Measurements from ENCODE around the gene CLCN5. TPM values are rescaled to one million over a fixed set of nuclear protein-coding genes. Genes with fewer than 3 reads are reported as not detected.
A peak's percentile ranks its signal among the peaks of the same experiment; 100 is the strongest.

CLCN5 gene
- total RNA-seq, 1 donor from 2014 or later = 8.7 TPM

- Histone ChIP-seq H3K4me1 (no peaks in the 10 kb centered on the region), H3K27ac (no peak overlapping the region), H3K79me2 (ENCODE audit: low read depth) (no peaks in the 10 kb centered on the region), H3K36me3 (no peaks in the 10 kb centered on the region), H3K4me3 (no peak overlapping the region), H3K27me3 (no peaks in the 10 kb centered on the region), H3K9ac (no peak overlapping the region), H3F3A (ENCODE audit: low read depth) (no peaks in the 10 kb centered on the region), H3K4me2 (no peak overlapping the region), H4K20me1 (ENCODE audit: low read depth) (no peaks in the 10 kb centered on the region), H3K9me3 (ENCODE audit: low read depth) (no peaks in the 10 kb centered on the region), H2AFZ (replicated peaks) (no peak overlapping the region)
- TF ChIP-seq EZH2phosphoT487 (IDR thresholded peaks at IDR 0.05) (no peak), CTCF (IDR thresholded peaks at IDR 0.05) (no peak), EZH2 (IDR thresholded peaks at IDR 0.05) (no peak)
- H3K27ac Mint-ChIP-seq = no peak overlapping the region
- no peak for DNase-seq (ENCODE audit: low spot score)
- peaks cover 6% of the 10 kb centered on the region for H3K4me1 Mint-ChIP-seq
- H3K36me3 Mint-ChIP-seq = no peaks in the 10 kb centered on the region
- peaks cover 11% of the 10 kb centered on the region for H3K9me3 Mint-ChIP-seq
- H3K4me3 Mint-ChIP-seq = no peak overlapping the region
- H3K27me3 Mint-ChIP-seq (ENCODE audit: insufficient read depth, low read depth) = no peaks in the 10 kb centered on the region
Measured at GRCh38 chrX:49972328-49972860, 50.0 kb downstream of the CLCN5 start.

DNA sequence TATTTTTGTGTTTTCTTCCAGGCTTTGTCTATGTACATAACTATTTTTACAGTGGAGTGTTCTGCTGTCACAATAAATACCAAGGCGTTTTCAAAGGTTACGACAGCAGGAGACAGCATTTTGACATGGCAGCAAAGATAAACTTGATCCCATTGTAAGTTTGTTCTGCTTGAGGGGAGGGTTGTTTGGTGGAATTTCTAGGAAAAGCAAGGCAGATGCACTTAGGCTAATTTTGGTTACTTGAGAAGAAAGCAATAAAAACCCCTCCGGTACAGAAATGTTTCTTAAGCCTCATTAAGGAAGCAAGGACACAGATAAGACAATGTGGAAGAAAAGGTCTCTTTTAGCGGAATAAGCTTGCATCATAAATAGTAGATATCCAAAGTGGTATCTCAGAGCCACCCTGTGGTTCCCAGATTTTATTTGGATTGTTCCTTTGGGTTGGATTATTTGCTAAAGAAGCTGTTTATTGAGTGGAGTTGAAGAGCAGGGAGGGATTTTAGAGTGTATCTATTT, 54.3 kb downstream of the CLCN5 start:
- TF ChIP-seq CTCF (IDR thresholded peaks at IDR 0.05) = no peak
- no peak for TF ChIP-seq EZH2 (IDR thresholded peaks at IDR 0.05)
- no peak for TF ChIP-seq EZH2phosphoT487 (IDR thresholded peaks at IDR 0.05)
- peaks cover 15% of the 10 kb centered on the region for H3K4me1 Mint-ChIP-seq
- Histone ChIP-seq H3K27ac (no peak overlapping the region), H3K27me3 (no peaks in the 10 kb centered on the region), H4K20me1 (ENCODE audit: low read depth) (no peaks in the 10 kb centered on the region), H3K4me1 (no peaks in the 10 kb centered on the region), H2AFZ (replicated peaks) (no peak overlapping the region), H3K9me3 (ENCODE audit: low read depth) (no peaks in the 10 kb centered on the region), H3K4me2 (no peak overlapping the region), H3K36me3 (no peaks in the 10 kb centered on the region), H3K9ac (no peak overlapping the region), H3F3A (ENCODE audit: low read depth) (no peaks in the 10 kb centered on the region), H3K79me2 (ENCODE audit: low read depth) (no peaks in the 10 kb centered on the region), H3K4me3 (no peak overlapping the region)
- DNase-seq (ENCODE audit: low spot score) = no peak
- H3K27ac Mint-ChIP-seq = no peak overlapping the region
- no peaks in the 10 kb centered on the region for H3K27me3 Mint-ChIP-seq (ENCODE audit: insufficient read depth, low read depth)
- H3K9me3 Mint-ChIP-seq = peaks cover 3% of the 10 kb centered on the region
- no peaks in the 10 kb centered on the region for H3K36me3 Mint-ChIP-seq
- H3K4me3 Mint-ChIP-seq = no peak overlapping the region

GRCh38 chrX:49977319-49978090, 55.1 kb downstream of the CLCN5 start:
- no peak overlapping the region for H3K9ac ChIP-seq
- no peak overlapping the region for H2AFZ ChIP-seq (replicated peaks)
- H3K4me3 Mint-ChIP-seq = no peak overlapping the region
- no peak overlapping the region for H3K4me3 ChIP-seq
- H3K4me1 ChIP-seq = peaks cover 6% of the 10 kb centered on the region
- no peak overlapping the region for H3K4me2 ChIP-seq
- no peaks in the 10 kb centered on the region for H3K27me3 ChIP-seq
- no peak for DNase-seq (ENCODE audit: low spot score)
- H3K27ac Mint-ChIP-seq = peak overlapping the region; percentile 81
- H3K27ac ChIP-seq = no peak overlapping the region
- TF ChIP-seq CTCF (IDR thresholded peaks at IDR 0.05) (no peak), EZH2 (IDR thresholded peaks at IDR 0.05) (no peak), EZH2phosphoT487 (IDR thresholded peaks at IDR 0.05) (no peak)
- H3F3A ChIP-seq (ENCODE audit: low read depth) = no peaks in the 10 kb centered on the region
- no peaks in the 10 kb centered on the region for H3K9me3 ChIP-seq (ENCODE audit: low read depth)
- H3K79me2 ChIP-seq (ENCODE audit: low read depth) = no peaks in the 10 kb centered on the region
- no peaks in the 10 kb centered on the region for H3K27me3 Mint-ChIP-seq (ENCODE audit: insufficient read depth, low read depth)
- no peaks in the 10 kb centered on the region for H4K20me1 ChIP-seq (ENCODE audit: low read depth)
- peaks cover 3% of the 10 kb centered on the region for H3K9me3 Mint-ChIP-seq
- H3K36me3 ChIP-seq = no peaks in the 10 kb centered on the region
- H3K4me1 Mint-ChIP-seq = peaks cover 18% of the 10 kb centered on the region
- H3K36me3 Mint-ChIP-seq = no peaks in the 10 kb centered on the region
